Neutrophil (primary cell): ENCODE measurements around the gene ZPLD1.

ENCODE experiments used
- H3K27ac ChIP-seq: fragments of 200-600 bp; sonication (generic); 2 replicates; pipeline ENCODE4 v1.5.1; 2016; ENCODE audit warnings: mild to moderate bottlenecking, moderate library complexity
- H3K27me3 ChIP-seq: fragments of 200-600 bp; sonication (generic); 2 replicates; pipeline ENCODE4 v1.6.0; 2016; ENCODE audit warnings: mild to moderate bottlenecking
- H3K36me3 ChIP-seq: fragments of 200-600 bp; sonication (generic); 2 replicates; pipeline ENCODE4 v1.5.1; 2017
- H3K4me1 ChIP-seq, 2 experiments: fragments of 200-600 bp in 1 of 2; sonication (generic) in 1 of 2; 1 replicate in 1 of 2; 2 replicates in 1 of 2; pipeline versions ENCODE4 v1.5.1 to v1.6.1; 2013 to 2016; ENCODE audit warnings: low read depth in 1 of 2, low read length in 1 of 2, mild to moderate bottlenecking in 1 of 2, moderate library complexity in 1 of 2; ENCODE audit not compliant: control insufficient read depth in 1 of 2, insufficient read depth in 1 of 2
- H3K4me3 ChIP-seq, 2 experiments: fragments of 200-600 bp in 1 of 2; sonication (generic) in 1 of 2; 1 replicate in 1 of 2; 2 replicates in 1 of 2; pipeline ENCODE4 v1.5.1; 2013 to 2016; ENCODE audit warnings: low read depth in 1 of 2, low read length in 1 of 2, mild to moderate bottlenecking in 1 of 2, moderate library complexity in 1 of 2
- H3K9me3 ChIP-seq: fragments of 200-600 bp; sonication (generic); 2 replicates; pipeline ENCODE4 v1.5.1; 2016
- CTCF ChIP-seq: fragments of 200-600 bp; sonication (generic); IDR thresholded peaks from 2 replicates; pipeline ENCODE4 v1.5.1; 2016; ENCODE audit warnings: antibody characterized with exemption

ZPLD1 gene

GRCh38 chr3:102484363-102484762, 49.5 kb downstream of the ZPLD1 start:
- no peak overlapping the region for H3K4me3 ChIP-seq
- no peaks in the 10 kb centered on the region for H3K36me3 ChIP-seq
- TF ChIP-seq CTCF: no peak
- H3K27ac ChIP-seq: no peak overlapping the region
- H3K27me3 ChIP-seq: no peaks in the 10 kb centered on the region
- no peaks in the 10 kb centered on the region for H3K4me1 ChIP-seq
- H3K9me3 ChIP-seq: no peaks in the 10 kb centered on the region

- Histone ChIP-seq H3K4me1 (no peaks in the 10 kb centered on the region), H3K4me3 (no peak overlapping the region), H3K27ac (no peak overlapping the region), H3K9me3 (no peaks in the 10 kb centered on the region), H3K27me3 (no peaks in the 10 kb centered on the region), H3K36me3 (no peaks in the 10 kb centered on the region)
- TF ChIP-seq CTCF: no peak
Measured at GRCh38 chr3:102485701-102486100, 50.9 kb downstream of the ZPLD1 start.

- Histone ChIP-seq H3K9me3 (no peaks in the 10 kb centered on the region), H3K27ac (no peak overlapping the region), H3K27me3 (no peaks in the 10 kb centered on the region), H3K4me1 (no peaks in the 10 kb centered on the region), H3K4me3 (no peak overlapping the region), H3K36me3 (no peaks in the 10 kb centered on the region)
- TF ChIP-seq CTCF: no peak
Measured at GRCh38 chr3:102488331-102488730, 53.5 kb downstream of the ZPLD1 start.

GRCh38 chr3:102492300-102492699, 57.5 kb downstream of the ZPLD1 start:
- Histone ChIP-seq H3K9me3 (no peaks in the 10 kb centered on the region), H3K4me3 (no peak overlapping the region), H3K4me1 (no peaks in the 10 kb centered on the region), H3K36me3 (no peaks in the 10 kb centered on the region), H3K27ac (no peak overlapping the region), H3K27me3 (no peaks in the 10 kb centered on the region)
- no peak for TF ChIP-seq CTCF

GRCh38 chr3:102497571-102497970, 62.8 kb downstream of the ZPLD1 start:
- Histone ChIP-seq H3K9me3 (no peaks in the 10 kb centered on the region), H3K4me1 (no peaks in the 10 kb centered on the region), H3K4me3 (no peak overlapping the region), H3K27me3 (no peaks in the 10 kb centered on the region), H3K36me3 (no peaks in the 10 kb centered on the region), H3K27ac (no peak overlapping the region)
- TF ChIP-seq CTCF: no peak

- TF ChIP-seq CTCF: no peak
- H3K27ac ChIP-seq: no peak overlapping the region
- no peak overlapping the region for H3K4me3 ChIP-seq
- no peaks in the 10 kb centered on the region for H3K36me3 ChIP-seq
- no peaks in the 10 kb centered on the region for H3K27me3 ChIP-seq
- H3K9me3 ChIP-seq: no peaks in the 10 kb centered on the region
- no peaks in the 10 kb centered on the region for H3K4me1 ChIP-seq
Measured at GRCh38 chr3:102505542-102505941, 70.7 kb downstream of the ZPLD1 start.
